MM.1S (cell line): ENCODE results near the gene AP5Z1.
"Not testable (repeated sequence)": the region's sequence is repeated elsewhere in the genome, so short reads cannot be mapped to it uniquely, and the experiment has no call there.

Experiments
- DNase-seq: peaks from one replicate; pipeline ENCODE4 v3.0.0-alpha.2; 2015
- H2AFZ ChIP-seq: fragments of 300-600 bp; sonication (generic); 2 replicates; pipeline ENCODE4 v1.6.0; 2016; ENCODE audit warnings: antibody characterized with exemption, low read length
- H3F3A ChIP-seq: fragments of 300-600 bp; sonication (generic); 2 replicates; pipeline ENCODE4 v1.6.1; 2016; ENCODE audit warnings: mild to moderate bottlenecking, antibody characterized with exemption, low read length, moderate library complexity, mixed read lengths; ENCODE audit not compliant: insufficient read depth
- H3K27ac ChIP-seq: fragments of 300-600 bp; sonication (generic); 2 replicates; pipeline ENCODE4 v1.5.1; 2016; ENCODE audit warnings: mild to moderate bottlenecking, low read length
- H3K27me3 ChIP-seq: fragments of 300-600 bp; sonication (generic); replicated peaks from 2 replicates; pipeline ENCODE4 v1.6.0; 2016; ENCODE audit warnings: low read length; ENCODE audit not compliant: insufficient read depth
- H3K36me3 ChIP-seq: fragments of 300-600 bp; sonication (generic); replicated peaks from 2 replicates; pipeline ENCODE4 v1.6.1; 2016; ENCODE audit warnings: mild to moderate bottlenecking, low read length, mixed read lengths; ENCODE audit not compliant: insufficient read depth
- H3K4me1 ChIP-seq: fragments of 300-600 bp; sonication (generic); 2 replicates; pipeline ENCODE4 v1.6.1; 2016; ENCODE audit warnings: low read length, mixed read lengths
- H3K4me2 ChIP-seq: fragments of 300-600 bp; sonication (generic); 2 replicates; pipeline ENCODE4 v1.6.0; 2016; ENCODE audit warnings: low read depth, low read length
- H3K4me3 ChIP-seq: fragments of 300-600 bp; sonication (generic); 2 replicates; pipeline ENCODE4 v1.5.1; 2016; ENCODE audit warnings: low read length, mixed read lengths
- H3K79me2 ChIP-seq: fragments of 300-600 bp; sonication (generic); 2 replicates; pipeline ENCODE4 v1.6.1; 2016; ENCODE audit warnings: mixed run types, low read length, mixed read lengths
- H3K9ac ChIP-seq: fragments of 300-600 bp; sonication (generic); 2 replicates; pipeline ENCODE4 v1.6.1; 2016; ENCODE audit warnings: low read length, mixed read lengths
- H3K9me2 ChIP-seq: fragments of 300-600 bp; sonication (generic); replicated peaks from 2 replicates; pipeline ENCODE4 v1.6.1; 2016; ENCODE audit warnings: mild to moderate bottlenecking, low read length, mixed read lengths; ENCODE audit not compliant: insufficient read depth
- H3K9me3 ChIP-seq: fragments of 300-600 bp; sonication (generic); replicated peaks from 2 replicates; pipeline ENCODE4 v1.6.1; 2016; ENCODE audit warnings: mild to moderate bottlenecking, low read length, mixed read lengths; ENCODE audit not compliant: insufficient read depth
- H4K20me1 ChIP-seq: fragments of 300-600 bp; sonication (generic); 2 replicates; pipeline ENCODE4 v1.6.1; 2016; ENCODE audit warnings: mild to moderate bottlenecking, low read length, moderate library complexity, mixed read lengths; ENCODE audit not compliant: insufficient read depth
- EZH2 ChIP-seq: fragments of 300-600 bp; sonication (generic); optimal IDR thresholded peaks from 2 replicates; pipeline ENCODE3; 2017; ENCODE audit warnings: low read depth, mild to moderate bottlenecking, antibody characterized with exemption, low read length, mixed read lengths
- EZH2phosphoT487 ChIP-seq: fragments of 300-600 bp; sonication (generic); IDR thresholded peaks from 2 replicates; pipeline ENCODE4 v1.6.1; 2018; ENCODE audit warnings: antibody characterized with exemption, low read length
- TF ChIP-seq, protein P1 (sequence below): fragments of 300-600 bp; sonication (generic); IDR thresholded peaks from 2 replicates; pipeline ENCODE4 v1.5.1; 2016; ENCODE audit warnings: antibody characterized with exemption, low read length, mixed read lengths

The AP5Z1 gene

DNA sequence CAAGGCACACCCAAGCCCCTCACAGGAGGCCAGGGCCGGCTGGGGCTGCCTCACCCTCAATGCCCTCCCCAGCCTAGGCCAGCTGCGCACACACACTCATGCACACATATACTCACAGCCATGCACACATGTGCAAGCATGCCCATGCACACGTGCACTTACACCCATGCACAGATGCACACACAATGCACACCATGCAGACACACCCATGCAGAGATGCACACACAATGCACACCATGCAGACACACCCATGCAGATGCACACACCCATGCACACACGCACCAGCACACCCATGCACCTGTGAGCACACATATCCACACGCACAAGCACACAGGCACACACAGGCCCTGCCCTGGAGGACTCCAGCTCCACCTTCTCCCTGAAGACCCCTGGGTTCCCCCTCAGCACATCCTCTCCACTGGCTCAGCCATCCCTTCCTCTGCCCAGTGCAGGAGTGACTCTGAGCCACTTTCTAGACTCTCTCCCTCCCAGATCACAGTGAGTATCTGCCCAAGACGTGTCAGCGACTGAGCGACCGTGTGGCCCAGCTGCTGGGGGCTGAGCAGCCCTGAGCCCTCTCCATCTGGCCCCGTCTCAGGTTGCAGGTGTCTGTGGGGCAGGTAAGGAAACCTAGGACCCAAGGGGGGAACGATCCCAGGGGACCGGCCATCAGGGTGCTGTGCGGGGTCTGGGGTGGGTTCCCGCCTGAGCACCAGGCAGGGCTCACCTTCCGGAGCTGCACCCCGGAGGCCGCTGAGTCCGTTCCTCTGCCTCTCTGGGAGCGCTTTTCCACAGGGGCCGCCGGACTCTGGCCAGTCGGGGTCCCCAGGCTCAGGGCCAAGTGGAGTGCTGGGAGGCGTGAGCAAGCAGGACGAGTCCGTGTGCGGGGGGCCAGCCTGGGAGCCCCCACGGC, 25.8 kb downstream of the AP5Z1 start:
- Histone ChIP-seq H3K9me2 (no peaks in the 10 kb centered on the region), H3K4me3 (no peak overlapping the region), H3K79me2 (no peaks in the 10 kb centered on the region), H3K4me1 (no peaks in the 10 kb centered on the region), H3K9ac (no peak overlapping the region), H3K27ac (no peak overlapping the region), H2AFZ (no peak overlapping the region), H3F3A (no peaks in the 10 kb centered on the region), H3K9me3 (no peaks in the 10 kb centered on the region), H3K36me3 (no peaks in the 10 kb centered on the region), H3K4me2 (no peak overlapping the region), H3K27me3 (peaks cover 17% of the 10 kb centered on the region), H4K20me1 (no peaks in the 10 kb centered on the region)
- DNase-seq = no peak
- TF ChIP-seq, protein P1, sequence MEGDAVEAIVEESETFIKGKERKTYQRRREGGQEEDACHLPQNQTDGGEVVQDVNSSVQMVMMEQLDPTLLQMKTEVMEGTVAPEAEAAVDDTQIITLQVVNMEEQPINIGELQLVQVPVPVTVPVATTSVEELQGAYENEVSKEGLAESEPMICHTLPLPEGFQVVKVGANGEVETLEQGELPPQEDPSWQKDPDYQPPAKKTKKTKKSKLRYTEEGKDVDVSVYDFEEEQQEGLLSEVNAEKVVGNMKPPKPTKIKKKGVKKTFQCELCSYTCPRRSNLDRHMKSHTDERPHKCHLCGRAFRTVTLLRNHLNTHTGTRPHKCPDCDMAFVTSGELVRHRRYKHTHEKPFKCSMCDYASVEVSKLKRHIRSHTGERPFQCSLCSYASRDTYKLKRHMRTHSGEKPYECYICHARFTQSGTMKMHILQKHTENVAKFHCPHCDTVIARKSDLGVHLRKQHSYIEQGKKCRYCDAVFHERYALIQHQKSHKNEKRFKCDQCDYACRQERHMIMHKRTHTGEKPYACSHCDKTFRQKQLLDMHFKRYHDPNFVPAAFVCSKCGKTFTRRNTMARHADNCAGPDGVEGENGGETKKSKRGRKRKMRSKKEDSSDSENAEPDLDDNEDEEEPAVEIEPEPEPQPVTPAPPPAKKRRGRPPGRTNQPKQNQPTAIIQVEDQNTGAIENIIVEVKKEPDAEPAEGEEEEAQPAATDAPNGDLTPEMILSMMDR = no peak
- TF ChIP-seq EZH2 = no peak
- TF ChIP-seq EZH2phosphoT487 = no peak

DNA sequence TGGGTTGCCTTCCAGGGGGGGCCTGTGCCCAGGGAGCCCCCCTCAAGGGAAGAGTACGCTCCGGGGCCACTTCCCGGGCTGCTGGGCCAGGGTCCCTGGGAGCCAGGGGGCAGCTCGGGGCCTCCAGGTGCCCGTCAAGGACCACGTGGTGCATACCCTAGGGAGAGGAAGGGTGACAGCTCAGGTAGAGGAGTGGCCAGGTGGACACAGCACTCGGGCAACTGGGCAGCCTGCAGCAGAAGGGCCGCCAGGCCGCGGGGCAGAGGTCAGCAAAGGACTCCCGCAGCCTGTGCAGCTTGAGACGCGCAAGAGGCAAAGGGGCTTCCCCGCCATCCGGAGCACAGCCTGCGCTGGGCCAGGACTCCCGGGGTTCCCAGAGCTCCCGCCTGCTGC, 26.4 kb downstream of the AP5Z1 start:
- Histone ChIP-seq H3F3A (no peaks in the 10 kb centered on the region), H3K36me3 (no peaks in the 10 kb centered on the region), H3K79me2 (no peaks in the 10 kb centered on the region), H3K9me3 (no peaks in the 10 kb centered on the region), H3K27ac (no peak overlapping the region), H3K27me3 (peaks cover 24% of the 10 kb centered on the region), H3K4me3 (no peak overlapping the region), H3K4me1 (no peaks in the 10 kb centered on the region), H3K4me2 (no peak overlapping the region), H4K20me1 (no peaks in the 10 kb centered on the region), H3K9me2 (no peaks in the 10 kb centered on the region), H2AFZ (no peak overlapping the region), H3K9ac (no peak overlapping the region)
- DNase-seq = no peak
- TF ChIP-seq, protein P1 = no peak

DNA sequence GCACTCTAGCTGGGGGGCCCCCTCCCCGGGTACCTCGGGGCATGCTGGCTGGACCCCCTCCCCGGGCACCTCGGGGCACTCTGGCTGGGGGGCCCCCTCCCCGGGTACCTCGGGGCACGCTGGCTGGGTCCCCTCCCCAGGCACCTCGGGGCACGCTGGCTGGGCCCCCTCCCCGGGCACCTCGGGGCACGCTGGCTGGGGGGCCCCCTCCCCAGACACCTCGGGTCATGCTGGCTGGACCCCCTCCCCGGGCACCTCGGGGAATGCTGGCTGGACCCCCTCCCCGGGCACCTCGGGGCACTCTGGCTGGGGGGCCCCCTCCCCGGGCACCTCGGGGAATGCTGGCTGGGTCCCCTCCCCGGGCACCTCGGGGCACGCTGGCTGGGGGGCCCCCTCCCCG, 27.2 kb downstream of the AP5Z1 start:
- H3K9me3 ChIP-seq, H3F3A ChIP-seq, DNase-seq, H3K4me1 ChIP-seq, H3K36me3 ChIP-seq, H3K27ac ChIP-seq, H3K9me2 ChIP-seq, H4K20me1 ChIP-seq, H3K4me2 ChIP-seq, H3K9ac ChIP-seq, H3K4me3 ChIP-seq, H2AFZ ChIP-seq, H3K79me2 ChIP-seq: not testable (repeated sequence)
- peaks cover 29% of the 10 kb centered on the region for H3K27me3 ChIP-seq

DNA sequence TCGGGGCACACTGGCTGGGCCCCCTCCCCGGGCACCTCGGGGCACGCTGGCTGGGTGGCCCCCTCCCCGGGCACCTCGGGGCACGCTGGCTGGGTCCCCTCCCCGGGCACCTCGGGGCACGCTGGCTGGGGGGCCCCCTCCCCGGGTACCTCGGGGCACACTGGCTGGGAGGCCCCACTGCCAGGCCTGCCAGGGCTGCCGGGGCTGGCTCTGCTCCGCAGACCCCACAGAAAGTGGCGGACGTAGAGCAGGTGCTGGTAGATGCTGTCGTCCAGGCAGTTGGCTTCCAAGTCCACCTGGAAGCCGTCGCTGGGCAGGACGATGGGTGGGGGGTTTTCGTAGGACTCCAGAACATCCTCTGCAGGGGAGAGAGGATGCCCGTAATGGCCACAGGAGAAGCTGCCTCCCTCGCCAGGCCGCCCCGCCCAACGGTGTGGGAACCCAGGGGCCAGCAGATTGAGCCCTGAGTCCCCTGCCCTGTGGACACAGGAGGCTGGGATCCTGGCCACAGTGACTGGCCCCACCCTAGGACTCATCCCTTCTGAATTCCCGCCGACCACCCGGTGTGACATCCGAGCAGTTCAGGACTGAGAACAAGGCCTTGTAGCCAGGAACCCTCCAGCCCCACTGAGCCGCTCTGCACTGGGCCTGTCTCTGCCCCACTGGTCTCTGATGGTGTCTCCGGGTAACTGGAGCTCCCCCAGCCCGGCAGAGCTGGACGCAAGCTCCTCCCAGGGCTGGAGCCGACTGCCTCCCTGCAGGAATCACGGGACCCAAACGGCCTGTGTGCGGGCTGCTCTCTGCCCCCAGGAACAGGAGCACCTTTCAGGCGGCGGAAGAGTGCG, 28.2 kb downstream of the AP5Z1 start:
- no peak overlapping the region for H3K27ac ChIP-seq
- H3K4me1 ChIP-seq = no peaks in the 10 kb centered on the region
- H2AFZ ChIP-seq = no peak overlapping the region
- H4K20me1 ChIP-seq = no peaks in the 10 kb centered on the region
- no peak overlapping the region for H3K4me2 ChIP-seq
- peaks cover 39% of the 10 kb centered on the region for H3K27me3 ChIP-seq
- no peak overlapping the region for H3K9ac ChIP-seq
- no peak overlapping the region for H3K4me3 ChIP-seq
- no peaks in the 10 kb centered on the region for H3K36me3 ChIP-seq
- H3F3A ChIP-seq = no peaks in the 10 kb centered on the region
- no peaks in the 10 kb centered on the region for H3K9me3 ChIP-seq
- H3K79me2 ChIP-seq = no peaks in the 10 kb centered on the region
- H3K9me2 ChIP-seq = no peaks in the 10 kb centered on the region
- DNase-seq = no peak
- TF ChIP-seq, protein P1 = no peak
- TF ChIP-seq EZH2 = no peak
- no peak for TF ChIP-seq EZH2phosphoT487
